HCT116 (cell line): ENCODE measurements around the gene RHEB. TPM values are rescaled to one million over a fixed set of nuclear protein-coding genes. Genes with fewer than 3 reads are reported as not detected.

Experiments used
- ATAC-seq: fragments of 200-7000 bp; cut with Tn5 transposase; 2 replicates; pipeline ENCODE4 v1.9.1; 2020; ENCODE audit warnings: mild to moderate bottlenecking, moderate library complexity
- BruUV-seq: library from RNA; stranded (reverse); fragments of 400-500 nt; replicated peaks from 2 replicates; lab custom pipeline; 2021; lab: Mats Ljungman, UMichigan
- CTCF ChIA-PET: fragments of 300-600 bp; sonication (Branson Sonifier 250); formaldehyde crosslinking; loops from one replicate; lab custom pipeline; 2021; ENCODE audit warnings: antibody characterized with exemption; lab: Charles Lee
- POLR2A ChIA-PET: fragments of 300-600, 350-600 bp; sonication (Branson Sonifier 250); formaldehyde crosslinking; loops from one replicate; lab custom pipeline; 2021; ENCODE audit warnings: antibody characterized with exemption; lab: Charles Lee
- RAD21 ChIA-PET, 2 experiments: fragments of 300-600 bp; sonication (Branson Sonifier 250); formaldehyde crosslinking; loops; one replicate each; lab custom pipeline; 2023; ENCODE audit warnings: low total read pairs in 2 of 2; ENCODE audit not compliant: uncharacterized antibody in 2 of 2, unreplicated experiment in 2 of 2, low non-redundant PET in 1 of 2; lab: Charles Lee
- DNase-seq: peaks from one replicate; pipeline ENCODE4 v3.0.0-alpha.2; 2010; ENCODE audit warnings: low read depth, low spot score
- H2AFZ ChIP-seq: fragments of 200-600 bp; shearing (Covaris generic), sonication (generic); 2 replicates; pipeline ENCODE4 v1.6.1; 2017; ENCODE audit warnings: low read depth, mixed run types, mixed read lengths, antibody characterized with exemption, low read length; ENCODE audit not compliant: poor library complexity, severe bottlenecking
- H3K27ac ChIP-seq: 2 replicates; pipeline ENCODE4 v1.5.1; 2012; ENCODE audit warnings: low read depth, low read length
- H3K27me3 ChIP-seq: fragments of 200-600 bp; sonication (generic); 2 replicates; pipeline ENCODE4 v1.6.1; 2016; ENCODE audit warnings: mixed run types, low read length, mixed read lengths; ENCODE audit not compliant: insufficient read depth
- H3K36me3 ChIP-seq, 2 experiments: fragments of 200-500 bp in 1 of 2; fragments of 200-600 bp in 1 of 2; sonication (Bioruptor generic) in 1 of 2; sonication (generic) in 1 of 2; 2 replicates each; pipeline versions ENCODE4 v1.5.1 to v1.6.1; 2014 to 2016; ENCODE audit warnings: low read length in 2 of 2, inconsistent platforms in 1 of 2, mixed read lengths in 1 of 2, mixed run types in 1 of 2; ENCODE audit not compliant: insufficient read depth in 2 of 2, control insufficient read depth in 1 of 2
- H3K4me1 ChIP-seq, 2 experiments: fragments of 200-600 bp in 1 of 2; sonication (generic) in 1 of 2; 2 replicates each; pipeline versions ENCODE4 v1.5.1 to v1.6.1; 2012 to 2017; ENCODE audit warnings: low read length in 2 of 2, inconsistent platforms in 1 of 2, mild to moderate bottlenecking in 1 of 2, mixed read lengths in 1 of 2, mixed run types in 1 of 2, moderate library complexity in 1 of 2; ENCODE audit not compliant: insufficient read depth in 2 of 2, control insufficient read depth in 1 of 2
- H3K4me2 ChIP-seq: fragments of 200-600 bp; sonication (generic); 2 replicates; pipeline ENCODE4 v1.6.1; 2017; ENCODE audit warnings: mixed run types, low read length, mixed read lengths
- H3K4me3 ChIP-seq, 2 experiments: fragments of 200-600 bp in 1 of 2; sonication (generic) in 1 of 2; replicated peaks in 1 of 2; 2 replicates each; pipeline ENCODE4 v1.5.1; 2011 to 2016; ENCODE audit warnings: low read length in 2 of 2, control low read depth in 1 of 2, low read depth in 1 of 2, mild to moderate bottlenecking in 1 of 2, mixed read lengths in 1 of 2, mixed run types in 1 of 2
- H3K79me2 ChIP-seq: fragments of 200-600 bp; sonication (generic); 2 replicates; pipeline ENCODE4 v1.6.1; 2017; ENCODE audit warnings: mild to moderate bottlenecking, mixed run types, low read length, moderate library complexity, mixed read lengths; ENCODE audit not compliant: insufficient read depth
- H3K9ac ChIP-seq: fragments of 200-600 bp; sonication (generic); 2 replicates; pipeline ENCODE4 v1.6.1; 2016; ENCODE audit warnings: low read length, mixed read lengths
- H3K9me2 ChIP-seq: fragments of 200-600 bp; sonication (generic), shearing (Covaris generic); 2 replicates; pipeline ENCODE4 v1.6.1; 2017; ENCODE audit warnings: mixed run types, mild to moderate bottlenecking, moderate library complexity; ENCODE audit not compliant: insufficient read depth
- H3K9me3 ChIP-seq, 2 experiments: fragments of 200-500 bp in 1 of 2; fragments of 200-600 bp in 1 of 2; sonication (Bioruptor generic) in 1 of 2; sonication (generic) in 1 of 2; 2 replicates each; pipeline ENCODE4 v1.6.1; 2014 to 2017; ENCODE audit warnings: low read length in 2 of 2, mixed read lengths in 2 of 2, inconsistent platforms in 1 of 2, low read depth in 1 of 2, mild to moderate bottlenecking in 1 of 2, mixed run types in 1 of 2, moderate library complexity in 1 of 2; ENCODE audit not compliant: control insufficient read depth in 1 of 2, insufficient read depth in 1 of 2
- H4K20me1 ChIP-seq: fragments of 200-600 bp; sonication (generic), shearing (Covaris generic); 2 replicates; pipeline ENCODE4 v1.6.1; 2017; ENCODE audit warnings: mixed run types, mild to moderate bottlenecking, moderate library complexity; ENCODE audit not compliant: insufficient read depth
- ATF3 ChIP-seq: IDR thresholded peaks from 2 replicates; pipeline ENCODE4 v1.6.1; 2012
- CBX3 ChIP-seq: IDR thresholded peaks from 2 replicates; pipeline ENCODE4 v1.6.1; 2012; ENCODE audit warnings: low read depth
- CEBPB ChIP-seq: IDR thresholded peaks from 2 replicates; pipeline ENCODE4 v1.6.1; 2012; ENCODE audit warnings: low read depth
- CTCF ChIP-seq, 3 experiments: fragments of 200-600 bp in 1 of 3; sonication (generic) in 1 of 3; IDR thresholded peaks in 2 of 3; conservative IDR thresholded peaks in 1 of 3; 2 replicates each; pipeline ENCODE4 v1.5.1; 2012 to 2017; ENCODE audit warnings: low read depth in 2 of 3, low read length in 2 of 3, antibody characterized with exemption in 1 of 3, borderline replicate concordance in 1 of 3, control low read depth in 1 of 3, mild to moderate bottlenecking in 1 of 3, mixed read lengths in 1 of 3, mixed run types in 1 of 3, moderate library complexity in 1 of 3; ENCODE audit not compliant: insufficient read depth in 1 of 3
- MAX ChIP-seq: IDR thresholded peaks from 2 replicates; pipeline ENCODE4 v1.6.1; 2012
- RAD21 ChIP-seq: IDR thresholded peaks from 2 replicates; pipeline ENCODE4 v1.6.1; 2012; ENCODE audit warnings: low read depth, mild to moderate bottlenecking
- SP1 ChIP-seq: IDR thresholded peaks from 2 replicates; pipeline ENCODE4 v1.6.1; 2012; ENCODE audit warnings: low read depth
- ZNF274 ChIP-seq: fragments of 200-500 bp; sonication (Bioruptor generic); IDR thresholded peaks from 2 replicates; pipeline ENCODE4 v1.6.1; 2014; ENCODE audit warnings: mild to moderate bottlenecking, low read depth, low read length, inconsistent platforms
- intact Hi-C: fragments of 100-400 bp; cut with micrococcal nuclease; formaldehyde crosslinking; loops from 2 replicates; pipeline ENCODE4 v1.10.0; 2022
- total RNA-seq: library from RNA; stranded (reverse); gene quantifications from one replicate; pipeline ENCODE4 v1.2.1, GENCODE V29; 2021; ENCODE audit not compliant: unreplicated experiment

The RHEB gene
- total RNA-seq, 1 experiment from 2014 or later = 114 TPM

GRCh38 chr7:151460474-151460855, 59.2 kb downstream of the RHEB start:
- no peak overlapping the region for H2AFZ ChIP-seq
- no TSS peak for BruUV-seq
- RAD21 ChIA-PET = interaction anchor here in 1 of 2 experiments (1.1 kb wide), 1 partner anchor 12 kb away, joined by 5 read pairs; no protein-coding TSS in a partner anchor
- peak overlapping the region in 1 of 2 experiments; percentile 46; a peak in 1 of 4 replicates for H3K4me3 ChIP-seq
- DNase-seq (no peak), ATAC-seq (peak; percentile 33)
- peak overlapping the region; percentile 17 for H3K27ac ChIP-seq
- H3K27me3 ChIP-seq = no peaks in the 10 kb centered on the region
- H3K36me3 ChIP-seq = peaks cover 2 to 25% of the 10 kb centered on the region in 2 experiments; a peak in 3 of 4 replicates
- H3K9me2 ChIP-seq = no peaks in the 10 kb centered on the region
- POLR2A ChIA-PET = interaction anchor here (1.0 to 1.9 kb wide), 3 partner anchors 9 to 28 kb away, joined by 3 to 5 read pairs (median 4); no protein-coding TSS in a partner anchor
- CTCF ChIA-PET = no interaction called here
- intact Hi-C loops = loop anchor here (5.0 kb wide), 1 partner anchor 297 kb away; no protein-coding TSS in a partner anchor
- no peaks in the 10 kb centered on the region for H4K20me1 ChIP-seq
- H3K9me3 ChIP-seq = peaks cover 8 to 15% of the 10 kb centered on the region in 2 experiments; a peak in 2 of 4 replicates
- peak overlapping the region; percentile 80 for H3K4me2 ChIP-seq
- H3K9ac ChIP-seq = peak overlapping the region; percentile 43
- peaks cover 18 to 29% of the 10 kb centered on the region in 2 experiments for H3K4me1 ChIP-seq
- TF ChIP-seq ZNF274 (no peak), CTCF (IDR thresholded peaks at IDR 0.05 in 2 of 3, conservative IDR thresholded peaks at IDR 0.05 in 1 of 3; ENCODE audit: borderline replicate concordance in 1 of 3, insufficient read depth in 1 of 3, low read depth in 2 of 3, low read length in 2 of 3) (0 out of 6 replicates have a peak, but pooled peaks of 1 of the 3 experiments have one; percentile 0)
- H3K79me2 ChIP-seq = no peaks in the 10 kb centered on the region

GRCh38 chr7:151459726-151460473, 59.8 kb downstream of the RHEB start:
- POLR2A ChIA-PET = interaction anchor here (0.6 to 1.9 kb wide), 4 partner anchors 10 to 32 kb away, joined by 3 to 7 read pairs (median 4); no protein-coding TSS in a partner anchor
- Histone ChIP-seq H3K4me1 (peaks cover 18 to 29% of the 10 kb centered on the region in 2 experiments), H3K27ac (peak overlapping the region; percentile 17), H3K36me3 (peaks cover 0 to 19% of the 10 kb centered on the region in 2 experiments; a peak in 1 of 4 replicates), H3K4me3 (peak overlapping the region; percentile 6 to 46), H3K9me3 (peaks cover 8 to 15% of the 10 kb centered on the region in 2 experiments; a peak in 2 of 4 replicates), H3K9me2 (no peaks in the 10 kb centered on the region), H3K4me2 (peak overlapping the region; percentile 80), H3K27me3 (no peaks in the 10 kb centered on the region), H2AFZ (no peak overlapping the region), H3K79me2 (no peaks in the 10 kb centered on the region), H3K9ac (peak overlapping the region; percentile 43), H4K20me1 (no peaks in the 10 kb centered on the region)
- intact Hi-C loops = loop anchor here (5.0 kb wide), 1 partner anchor 297 kb away; no protein-coding TSS in a partner anchor
- ATAC-seq = peak; percentile 79
- RAD21 ChIA-PET = interaction anchor here in 1 of 2 experiments (1.1 kb wide), 1 partner anchor 11 kb away, joined by 5 read pairs; no protein-coding TSS in a partner anchor
- no TSS peak for BruUV-seq
- CTCF ChIA-PET = no interaction called here
- peak; percentile 57 for DNase-seq
- no peak for TF ChIP-seq ZNF274
- TF ChIP-seq ATF3 = no peak
- peak in 2 of 3 experiments; percentile 14 to 21; a peak in 2 of 6 replicates for TF ChIP-seq CTCF (IDR thresholded peaks at IDR 0.05 in 2 of 3, conservative IDR thresholded peaks at IDR 0.05 in 1 of 3; ENCODE audit: borderline replicate concordance in 1 of 3, insufficient read depth in 1 of 3, low read depth in 2 of 3, low read length in 2 of 3)
- 0 out of 2 replicates have a peak, but pooled peaks have one; percentile 37 for TF ChIP-seq SP1
- TF ChIP-seq CEBPB = no peak
- TF ChIP-seq CBX3 = peak; percentile 59; the same call in 1 of the 2 replicates
- peak; percentile 76 for TF ChIP-seq MAX
- TF ChIP-seq RAD21 = peak; percentile 57
